HG02885 (cell line): ENCODE measurements around the gene MDC1.

Source experiments
- ATAC-seq: cut with Tn5 transposase; IDR thresholded peaks from one replicate; pipeline ENCODE4 v1.9.1; 2021; ENCODE audit warnings: mild to moderate bottlenecking; ENCODE audit not compliant: unreplicated experiment, poor library complexity

Gene MDC1

DNA sequence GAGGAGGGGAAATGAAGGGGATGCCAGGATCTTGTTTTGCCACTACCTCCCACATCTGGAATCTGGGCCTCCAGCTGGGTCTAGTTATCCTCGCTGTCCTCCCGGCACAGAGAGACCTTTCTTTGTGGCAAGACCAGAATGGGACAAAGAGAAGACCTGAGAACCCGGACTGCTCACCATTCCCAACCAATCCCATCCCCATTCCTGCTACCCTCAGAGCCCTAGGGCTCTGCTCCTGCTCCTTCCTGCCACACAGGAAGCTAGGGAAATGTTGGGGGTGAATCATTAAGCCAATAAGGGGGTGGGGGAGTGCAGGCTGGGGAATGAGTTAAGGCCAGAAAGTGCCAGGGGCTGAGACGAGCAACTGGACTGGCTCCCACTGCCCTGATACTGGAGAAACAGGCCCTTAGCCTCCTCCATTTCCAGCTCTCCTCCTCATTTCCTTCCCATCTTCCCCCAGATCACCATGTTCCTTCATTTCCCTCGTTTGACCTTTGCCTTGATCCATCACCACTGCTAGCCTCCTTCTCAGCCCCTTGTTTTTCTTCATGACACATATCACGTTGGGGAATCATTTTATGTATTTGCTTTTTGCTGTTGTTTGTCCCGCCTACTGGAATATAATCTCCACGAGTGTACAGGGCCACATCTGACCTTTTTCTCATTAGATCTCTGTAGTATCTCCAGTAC lies 31.9 kb upstream of the MDC1 start:
- ATAC-seq = no peak

DNA sequence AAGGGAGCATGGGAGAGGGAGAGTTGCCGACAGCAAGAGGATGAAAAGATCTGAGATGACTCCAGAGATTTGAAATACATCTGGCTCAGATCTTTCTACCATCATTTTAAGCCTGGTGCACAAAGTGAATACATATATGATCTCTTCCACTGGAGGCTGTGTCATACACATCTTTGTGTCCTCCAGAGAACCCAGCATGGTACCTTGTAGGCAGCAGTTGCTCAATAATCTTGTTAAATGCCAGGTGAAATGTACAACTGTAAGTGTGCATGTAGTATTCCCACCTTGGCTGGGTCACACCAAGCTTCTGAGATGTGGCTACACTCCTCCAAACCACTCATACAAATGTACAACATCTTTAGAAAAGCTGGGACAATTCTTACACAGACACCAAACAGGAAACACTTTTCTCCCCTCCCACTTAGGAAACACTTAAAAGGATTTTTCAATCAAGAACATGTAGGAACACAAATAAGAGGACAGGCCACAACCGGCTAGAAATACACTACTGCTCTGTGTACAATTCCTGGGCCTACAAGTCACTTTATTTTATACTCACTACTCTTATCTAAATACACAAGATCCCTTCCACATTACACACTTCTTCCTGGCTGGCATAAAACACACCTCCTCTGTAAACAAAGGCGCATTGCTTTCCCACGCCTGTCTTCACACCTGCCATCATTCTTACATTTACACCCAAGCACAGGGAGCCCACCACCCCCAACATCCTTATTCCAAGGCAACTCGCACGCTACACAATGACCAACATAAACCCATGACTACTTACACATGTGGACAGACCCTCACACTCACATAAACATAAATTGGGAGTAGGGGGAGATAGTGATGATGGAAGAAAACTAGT lies 31.1 kb upstream of the MDC1 start:
- ATAC-seq = no peak

DNA sequence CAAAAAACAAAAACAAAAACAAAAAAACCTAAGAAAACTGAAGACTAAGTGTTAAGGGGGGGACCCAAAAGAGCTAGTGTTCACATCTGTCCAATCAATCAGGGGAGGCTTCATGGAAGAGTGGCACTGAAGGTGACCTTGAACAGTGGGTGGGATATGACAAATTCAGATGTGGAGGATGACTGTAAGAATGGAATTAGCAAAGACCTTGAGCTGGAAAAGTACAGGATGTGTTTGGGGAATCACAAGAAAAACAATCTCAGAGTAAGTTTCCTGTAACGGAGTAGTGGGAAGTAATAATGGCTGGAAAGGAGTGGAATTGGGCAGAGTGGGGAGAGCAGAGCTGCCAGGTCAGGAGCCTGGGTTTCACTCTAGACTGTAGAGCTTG lies 30.2 kb upstream of the MDC1 start:
- ATAC-seq = no peak

DNA sequence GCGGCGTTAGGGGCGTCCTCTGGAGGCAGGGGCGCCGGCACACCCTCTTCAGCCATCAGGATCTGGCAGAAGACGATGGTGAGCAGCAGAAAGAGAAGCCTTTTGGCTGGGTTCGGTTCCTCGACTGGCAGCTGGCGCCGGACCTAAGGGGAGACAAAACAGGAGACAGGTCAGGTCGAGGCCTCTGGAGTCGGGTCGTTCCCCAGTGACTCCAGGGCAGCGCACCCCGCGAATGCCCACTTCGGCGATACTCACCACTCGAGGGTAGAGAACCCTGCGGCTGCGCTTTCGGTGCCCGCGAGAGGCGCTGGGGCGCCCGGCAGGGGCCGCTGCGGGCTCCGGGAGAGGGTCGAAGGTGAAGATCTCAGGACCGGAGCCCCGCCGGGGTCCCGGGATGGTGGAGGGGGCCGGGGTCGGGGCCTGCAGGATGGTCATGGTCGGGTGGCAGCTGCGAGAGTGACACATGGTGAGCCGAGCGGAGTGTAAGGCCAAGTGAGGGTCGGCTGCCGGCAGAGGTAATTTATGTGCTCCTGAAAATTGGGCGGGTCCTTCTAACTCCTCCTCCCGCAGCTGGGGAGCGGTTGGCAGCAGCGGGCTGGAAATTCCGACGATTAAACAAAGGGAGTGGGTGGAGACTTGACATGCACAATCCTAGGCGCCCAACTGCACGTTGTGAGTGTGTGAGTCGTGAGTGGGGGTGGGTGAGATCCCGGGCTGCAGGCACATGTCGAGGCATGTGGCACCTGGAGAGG lies 27.1 kb upstream of the MDC1 start, which contains the start of gene IER3:
Gene IER3, minus strand, starts transcription at position 494 of the 752 bp plus-strand sequence. Its CDS starts 29 bp downstream, at position 465.
- ATAC-seq = no peak

DNA sequence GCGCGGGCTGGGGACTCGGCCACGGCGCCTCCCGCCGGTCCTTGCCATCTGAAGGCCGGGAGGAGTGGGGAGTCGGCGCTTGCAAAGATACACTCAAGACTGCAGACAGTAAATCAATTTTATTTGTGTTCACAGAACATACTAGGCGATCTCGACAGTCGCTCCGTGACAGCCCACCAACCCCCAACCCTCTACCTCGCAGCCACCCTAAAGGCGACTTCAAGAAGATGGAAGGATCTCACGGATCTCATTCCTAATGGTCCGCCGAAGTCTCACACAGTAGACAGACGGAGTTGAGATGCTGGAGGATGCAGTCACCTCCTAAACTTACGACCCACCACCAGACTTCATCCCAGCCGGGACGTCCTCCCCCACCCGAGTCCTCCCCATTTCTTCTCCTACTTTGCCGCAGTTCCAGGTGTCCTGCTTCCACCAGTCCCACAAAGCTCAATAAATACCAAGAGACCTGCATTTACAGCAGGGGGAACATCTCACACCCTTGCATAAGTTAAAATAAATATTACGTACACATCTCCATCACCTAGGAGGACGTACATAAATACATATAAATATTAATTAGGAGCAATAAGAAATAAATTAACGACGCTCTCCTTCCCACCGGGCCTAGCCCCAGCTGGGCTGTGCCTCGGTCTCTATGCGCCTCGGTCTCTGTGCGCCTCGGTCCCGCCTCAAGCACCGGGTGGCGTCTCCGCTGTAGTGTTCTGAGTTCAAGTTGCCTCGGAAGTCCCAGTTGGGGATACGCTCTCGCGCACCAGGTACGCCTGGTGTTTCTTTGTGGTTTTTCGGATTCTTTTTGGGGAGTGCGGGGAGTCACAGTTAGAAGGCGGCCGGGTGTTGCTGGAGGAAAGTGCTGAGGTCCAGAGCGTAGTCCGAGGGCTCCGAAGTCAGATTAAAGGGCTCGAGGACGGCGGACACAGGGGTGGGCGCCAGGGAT lies 26.3 kb upstream of the MDC1 start:
- ATAC-seq = no peak

DNA sequence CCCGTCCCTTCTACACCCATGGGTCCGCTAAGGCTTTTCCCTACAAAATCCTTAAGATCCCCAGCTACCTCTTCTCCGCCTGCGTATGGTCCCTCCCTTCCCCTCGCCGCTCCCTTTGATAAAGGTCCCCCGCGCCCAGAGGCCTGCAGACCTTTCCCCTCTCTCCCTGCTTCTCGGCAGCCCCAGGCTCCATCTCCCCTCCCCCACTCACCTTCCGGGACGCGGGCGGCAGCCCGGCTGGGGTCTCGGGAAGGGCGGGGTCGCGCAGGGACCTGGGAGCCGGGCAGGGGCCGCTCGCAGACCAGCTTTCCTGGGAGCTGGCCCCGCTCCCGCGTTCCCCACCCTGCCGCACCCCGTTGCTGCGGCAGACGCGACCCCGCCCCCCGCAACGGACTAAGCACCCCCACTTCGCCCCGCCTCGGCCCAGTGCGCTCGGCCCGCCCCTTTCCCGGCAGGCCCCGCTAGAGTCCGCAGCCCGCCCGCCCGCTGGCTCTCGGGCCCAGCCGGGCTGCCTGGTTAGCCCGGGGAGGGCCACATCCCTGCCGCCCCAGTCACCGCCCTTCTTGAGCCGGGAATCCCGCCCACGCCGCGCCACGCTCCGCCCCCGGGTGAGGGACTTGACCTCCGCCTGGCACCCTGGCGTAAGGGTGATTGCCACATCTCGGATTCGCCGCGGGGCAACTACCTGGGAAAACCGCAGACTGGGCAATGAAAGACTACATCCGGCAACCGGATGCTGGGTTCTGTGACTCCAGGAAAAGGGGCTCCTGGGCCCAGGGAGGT lies 25.4 kb upstream of the MDC1 start, which contains the start of gene FLOT1:
Gene FLOT1, minus strand, starts transcription at position 372 of the 783 bp plus-strand sequence. CDS start 498 bp downstream, outside the sequence.
- ATAC-seq = peak; percentile 78

DNA sequence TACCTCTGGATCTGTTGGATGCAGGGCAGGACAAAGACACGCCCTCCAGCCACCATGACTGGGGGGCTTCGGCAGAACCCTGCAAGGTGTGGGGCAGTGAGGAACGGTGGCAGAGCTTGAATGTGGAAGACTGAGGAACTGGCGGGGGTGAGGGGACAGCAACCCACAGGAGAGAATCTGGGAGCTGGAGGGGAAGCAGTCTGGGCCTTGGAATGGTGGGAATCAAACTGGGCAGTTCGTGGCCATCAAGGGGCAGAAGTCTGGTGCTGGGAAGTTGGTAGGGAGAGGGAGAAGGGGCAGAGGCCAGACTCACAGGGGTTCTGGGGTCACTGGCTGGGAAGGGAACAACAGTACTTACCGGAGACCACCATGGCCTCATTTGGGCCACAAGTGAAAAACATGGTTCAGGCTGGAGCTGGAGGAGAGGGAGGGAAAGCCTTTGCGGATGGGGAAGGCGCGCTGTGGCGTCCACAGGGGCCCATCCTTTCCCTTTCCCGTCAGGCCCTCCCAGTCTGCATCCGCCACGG lies 24.8 kb upstream of the MDC1 start:
- no peak for ATAC-seq

DNA sequence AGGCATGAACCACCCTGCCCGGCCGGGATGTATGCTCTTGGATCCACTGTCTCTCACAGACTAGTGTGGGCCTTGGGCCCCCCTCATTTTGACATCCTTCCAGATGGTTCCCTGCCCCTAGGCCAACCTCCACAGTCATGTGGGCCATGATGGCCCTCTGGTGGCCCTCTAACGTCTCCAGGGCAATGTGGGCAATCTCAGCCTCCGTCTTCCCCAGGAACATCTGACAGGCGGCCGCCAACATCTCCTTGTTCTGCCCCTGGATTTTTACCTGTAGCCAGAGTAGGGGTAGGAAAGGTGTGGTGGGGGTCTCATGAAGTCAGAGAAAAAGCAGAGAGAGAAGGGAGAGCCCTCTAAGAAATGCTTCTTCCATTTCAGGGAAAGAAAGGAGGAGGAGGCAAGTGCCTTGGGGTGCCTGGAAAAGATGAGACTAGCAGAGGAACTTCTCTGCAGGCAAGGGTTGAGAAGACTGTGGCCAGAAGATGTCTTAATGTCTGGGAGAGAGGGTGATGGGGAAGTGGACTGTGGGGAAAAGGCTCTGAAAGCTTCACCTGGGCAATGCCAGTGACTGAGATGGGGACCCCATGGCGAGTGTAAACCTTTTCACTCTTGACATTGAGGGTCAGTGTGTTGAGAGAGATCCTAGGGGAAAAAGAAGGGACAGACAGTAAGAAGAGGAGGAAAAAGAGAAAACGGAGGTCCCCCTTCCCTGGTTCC lies 24.1 kb upstream of the MDC1 start:
- ATAC-seq = no peak

DNA sequence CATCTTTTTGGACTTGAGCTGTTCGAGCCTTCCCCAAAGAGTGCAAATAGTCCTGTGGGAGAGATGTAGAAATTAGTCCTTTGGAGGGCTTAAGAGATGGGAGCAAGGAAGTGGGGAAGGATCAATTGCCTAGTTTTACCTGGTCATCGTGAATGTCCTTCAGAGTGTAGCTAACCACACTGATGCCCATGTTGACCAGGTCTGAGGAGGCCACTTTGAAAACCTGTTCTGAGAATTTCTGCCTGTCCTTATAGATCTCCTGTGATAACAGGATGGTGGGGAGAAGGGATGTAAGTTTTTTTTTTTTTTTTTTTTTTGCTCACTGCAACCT lies 23.4 kb upstream of the MDC1 start:
- ATAC-seq = no peak

DNA sequence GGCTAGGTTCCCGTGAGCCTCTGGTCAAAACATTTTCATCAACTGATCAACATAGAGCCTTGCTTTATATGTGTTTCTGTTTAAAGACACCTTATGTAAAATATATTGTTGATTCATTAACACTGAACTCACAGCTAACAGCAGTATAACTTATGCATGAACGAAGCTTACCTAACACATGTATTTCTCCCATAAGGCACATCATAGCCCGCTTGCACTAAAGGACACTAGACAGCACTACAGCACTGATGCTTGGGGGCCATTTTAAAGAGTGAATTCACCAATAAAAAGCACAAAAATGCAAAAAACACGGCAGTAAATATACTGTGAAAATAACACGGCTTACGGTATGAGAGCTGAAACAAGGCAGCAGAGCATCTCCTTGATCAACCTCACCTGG lies 21.5 kb upstream of the MDC1 start:
- no peak for ATAC-seq

DNA sequence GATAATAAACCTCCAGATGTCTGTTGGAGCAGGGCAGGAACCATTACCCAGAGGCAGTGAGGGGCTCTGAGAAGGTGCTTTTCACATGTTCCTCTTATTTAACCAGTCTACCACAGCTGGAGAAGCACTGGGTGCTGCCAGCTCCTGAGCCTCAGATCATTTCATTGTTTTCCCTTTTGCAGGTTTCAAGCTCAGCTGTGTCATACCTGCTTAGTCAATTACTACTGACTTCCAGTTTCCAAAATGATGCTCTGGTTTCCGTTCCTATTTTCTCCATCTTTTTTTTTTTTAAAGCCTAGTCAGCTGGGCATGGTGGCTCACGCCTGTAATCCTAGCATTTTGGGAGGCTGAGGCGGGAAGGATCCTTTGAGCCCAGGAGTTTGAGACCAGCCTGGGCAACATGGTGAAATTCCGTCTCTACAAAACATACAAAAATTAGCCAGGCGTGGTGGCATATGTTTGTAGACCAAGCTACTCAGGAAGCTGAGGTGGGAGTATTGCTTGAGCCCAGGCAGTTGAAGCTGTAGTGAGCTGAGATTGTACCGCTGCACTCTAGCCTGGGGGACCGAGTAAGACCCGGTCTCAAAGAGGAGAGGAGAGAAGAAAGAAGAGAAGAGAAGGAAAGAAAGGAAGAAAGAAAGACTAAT lies 18.7 kb upstream of the MDC1 start:
- ATAC-seq = no peak

DNA sequence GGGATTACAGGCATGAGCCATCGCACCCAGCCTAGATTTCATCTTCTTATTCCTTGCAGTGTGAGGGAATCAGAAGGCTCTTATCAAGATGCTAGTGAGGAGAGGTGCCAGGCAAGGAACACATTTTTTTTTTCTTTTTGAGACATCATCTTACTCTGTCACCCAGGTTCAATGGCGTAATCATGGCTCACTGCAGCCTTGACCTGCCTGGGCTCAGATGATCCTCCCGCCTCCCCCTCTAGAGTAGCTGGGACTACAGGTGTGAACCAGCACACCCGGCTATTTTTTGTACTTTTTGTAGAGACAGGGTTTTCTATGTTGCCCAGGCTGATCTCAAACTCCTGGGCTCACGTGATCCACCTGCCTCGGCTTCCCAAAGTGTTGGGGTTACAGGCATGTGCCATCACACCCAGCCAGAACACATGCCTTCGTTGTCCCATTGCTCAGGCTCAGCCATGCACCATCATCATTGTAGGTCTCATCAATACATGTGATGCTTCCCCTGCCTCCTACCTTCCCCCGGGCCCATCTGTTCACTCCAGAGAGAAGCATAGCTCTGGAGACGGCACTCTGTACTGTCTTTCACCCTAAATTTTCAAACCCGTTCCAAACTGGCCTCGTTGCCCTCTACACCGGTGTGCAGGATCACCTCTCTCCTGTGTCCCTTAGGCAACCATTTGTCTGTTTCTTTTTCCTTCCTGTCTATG lies 15.3 kb upstream of the MDC1 start:
- ATAC-seq = no peak

DNA sequence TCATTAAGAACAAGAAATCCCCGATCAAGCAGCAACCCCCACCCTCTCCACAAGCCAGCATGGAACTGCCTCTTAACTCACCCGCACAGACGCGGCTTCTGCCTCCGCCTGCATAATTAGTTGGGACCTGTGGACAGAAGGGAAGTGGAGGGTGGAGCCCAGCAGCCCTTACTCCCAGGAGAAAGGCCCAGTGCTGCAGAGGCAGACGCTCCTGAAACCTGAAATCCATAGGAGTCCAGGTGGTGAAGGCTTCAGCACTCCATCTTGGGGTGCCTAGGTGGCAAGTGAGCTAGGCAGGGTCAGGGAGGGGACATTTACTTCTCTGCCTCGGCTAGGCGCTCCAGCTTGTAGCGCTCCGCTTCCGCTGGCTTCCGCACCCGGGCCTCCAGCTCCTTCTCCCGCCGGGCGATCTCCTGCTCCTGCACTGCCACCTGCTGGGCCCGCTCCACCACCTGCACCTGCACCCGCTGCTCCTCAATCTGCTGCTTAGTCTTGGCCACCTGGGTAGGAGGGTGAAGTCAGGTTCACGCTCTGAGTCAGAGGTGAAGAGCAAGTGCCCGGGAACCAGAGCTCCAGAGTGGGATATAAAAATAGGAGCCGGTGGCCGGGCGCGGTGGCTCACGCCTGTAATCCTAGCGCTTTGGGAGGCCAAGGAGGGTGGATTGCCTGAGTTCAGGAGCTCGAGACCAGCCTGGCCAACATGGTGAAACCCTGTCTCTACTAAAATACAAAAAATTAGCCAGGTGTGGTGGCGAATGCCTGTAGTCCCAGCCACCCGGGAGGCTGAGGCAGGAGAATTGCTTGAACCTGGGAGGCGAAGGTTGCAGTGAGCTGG lies 13.7 kb upstream of the MDC1 start:
- no peak for ATAC-seq

DNA sequence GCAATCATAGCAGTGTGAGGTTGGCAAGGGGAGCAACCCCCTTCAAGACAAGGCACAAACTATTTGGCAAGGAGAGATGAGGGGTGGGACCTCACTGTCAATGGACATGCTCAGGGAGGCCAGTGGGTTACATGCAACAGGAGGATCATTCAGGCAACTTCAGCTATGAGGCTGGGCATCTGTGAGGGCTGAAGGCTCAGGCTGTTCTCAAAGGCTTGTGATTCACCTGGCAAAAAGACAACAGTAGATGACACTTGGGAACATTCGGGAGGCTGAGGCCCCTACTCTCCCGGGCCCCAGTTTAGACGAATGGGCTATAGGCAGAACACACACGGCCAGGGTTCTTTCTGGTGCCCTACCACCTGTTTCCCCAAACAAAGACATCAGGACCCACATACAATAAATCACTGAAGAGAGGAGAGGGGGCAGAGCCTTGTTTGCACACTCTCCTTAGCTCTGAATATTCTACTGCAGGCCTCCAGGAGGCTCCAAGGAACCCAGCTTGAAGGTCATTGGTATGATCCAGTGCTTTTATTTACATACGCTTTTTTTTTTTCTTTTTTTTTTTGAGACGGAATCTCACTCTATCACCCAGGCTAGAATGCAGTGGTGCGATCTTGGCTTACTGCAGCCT lies 11.0 kb upstream of the MDC1 start:
- ATAC-seq = no peak

DNA sequence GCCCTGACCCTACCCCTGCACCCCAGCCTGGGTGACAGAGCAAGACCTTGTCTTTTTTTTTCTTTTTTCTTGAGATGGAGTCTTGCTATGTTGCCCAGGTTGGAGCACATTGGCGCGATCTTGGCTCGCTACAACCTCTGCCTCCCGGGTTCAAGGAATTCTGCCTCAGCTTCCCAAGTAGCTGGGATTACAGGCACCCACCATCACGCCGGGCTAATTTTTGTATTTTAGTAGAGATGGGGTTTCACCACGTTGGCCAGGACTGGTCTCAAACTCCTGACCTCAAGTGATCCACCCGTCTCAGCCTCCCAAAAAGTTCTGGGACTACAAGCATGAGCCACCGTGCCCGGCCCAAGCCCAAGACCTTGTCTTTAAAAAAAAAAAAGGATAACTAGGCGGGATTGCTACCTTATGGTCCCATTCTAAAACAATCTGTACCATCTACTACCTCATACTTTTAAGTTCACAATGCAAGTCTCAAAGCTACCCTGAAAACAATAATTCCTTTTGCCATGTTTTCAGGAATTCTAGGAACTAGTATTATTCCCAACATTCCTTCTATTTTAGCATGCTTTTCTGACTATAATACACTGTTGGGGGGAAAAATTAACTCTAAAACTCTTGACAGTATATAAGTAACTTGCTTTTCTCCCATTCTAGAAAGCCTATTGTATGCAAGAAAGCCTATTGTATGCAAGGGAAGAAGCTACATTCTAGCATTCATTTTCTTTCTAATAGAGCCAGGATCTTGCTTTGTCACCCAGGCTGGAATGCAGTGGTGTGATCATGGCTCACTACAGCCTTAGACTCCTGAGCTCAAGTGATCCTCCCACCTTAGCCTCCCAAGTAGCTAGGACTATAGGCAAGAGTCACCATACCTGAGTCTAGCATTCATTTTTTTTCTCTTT lies 9.7 kb upstream of the MDC1 start:
- no peak for ATAC-seq
